HepG2 (cell line): Measurements from ENCODE around the gene MAP3K20. TPM values are rescaled to one million over a fixed set of nuclear protein-coding genes. Genes with fewer than 3 reads are reported as not detected.

Experiments
- ARID3A ChIP-seq: IDR thresholded peaks from 2 replicates; pipeline ENCODE4 v1.6.1; 2012; ENCODE audit warnings: low read depth, low read length, improper control_type of control experiment
- CHCHD3 ChIP-seq: sonication (generic); formaldehyde crosslinking; IDR thresholded peaks from 2 replicates; pipeline ENCODE4 v1.8.0; 2022; ENCODE audit warnings: mild to moderate bottlenecking, missing genetic modification reagents, moderate library complexity
- GATAD2A ChIP-seq: IDR thresholded peaks from 2 replicates; pipeline ENCODE4 v1.6.1; 2016
- PLRG1 ChIP-seq: fragments of 450-650 bp; conservative IDR thresholded peaks from 2 replicates; pipeline ENCODE4 v1.6.1; 2016
- TARDBP ChIP-seq: sonication (generic); formaldehyde crosslinking; IDR thresholded peaks from 2 replicates; pipeline ENCODE4 v1.8.0; 2022; ENCODE audit warnings: mild to moderate bottlenecking, missing genetic modification reagents
- ZKSCAN1 ChIP-seq: fragments of 150-350 bp; IDR thresholded peaks from 2 replicates; pipeline ENCODE4 v1.6.1; 2014; ENCODE audit warnings: low read length
- ZNF205 ChIP-seq: IDR thresholded peaks from 2 replicates; pipeline ENCODE4 v1.6.1; 2018; ENCODE audit warnings: missing biosample characterization, missing genetic modification reagents
- ZNF251 ChIP-seq: sonication (generic); formaldehyde crosslinking; IDR thresholded peaks from 2 replicates; pipeline ENCODE4 v1.9.0; 2021; ENCODE audit warnings: mild to moderate bottlenecking, missing genetic modification reagents
- ZNF282 ChIP-seq: fragments of 450-650 bp; IDR thresholded peaks from 2 replicates; pipeline ENCODE4 v1.6.1; 2018; ENCODE audit not compliant: partially characterized antibody
- ZNF570 ChIP-seq: sonication (generic); formaldehyde crosslinking; IDR thresholded peaks from 2 replicates; pipeline ENCODE4 v1.4.0; 2020; ENCODE audit warnings: mild to moderate bottlenecking, missing genetic modification reagents, borderline replicate concordance
- ZNF598 ChIP-seq: sonication (generic); formaldehyde crosslinking; IDR thresholded peaks from 2 replicates; pipeline ENCODE4 v1.5.1; 2020; ENCODE audit warnings: mild to moderate bottlenecking, missing genetic modification reagents, borderline replicate concordance
- ZNF770 ChIP-seq: sonication (generic); formaldehyde crosslinking; IDR thresholded peaks from 2 replicates; pipeline ENCODE4 v1.5.0; 2020; ENCODE audit warnings: mild to moderate bottlenecking, missing genetic modification reagents
- polyA plus RNA-seq, 8 experiments: library from polyadenylated mRNA; depleted of rRNA in 3 of 8; stranded (reverse) in 7 of 8; unstranded in 1 of 8; fragments of >200 nt; fragmentation: Illumina TruSeq in 4 of 8; extraction: Trizol in 4 of 8; gene quantifications; 2 replicates each; pipeline versions ENCODE4 v1.2.1 to v1.2.3, GENCODE V29; 2011 to 2016; ENCODE audit warnings: low read depth in 4 of 8, missing spikeins in 1 of 8, mixed read lengths in 1 of 8; ENCODE audit not compliant: insufficient read depth in 1 of 8
- total RNA-seq, 5 experiments: library from RNA; depleted of rRNA; stranded (reverse); fragments of >200 nt; fragmentation: Illumina TruSeq; extraction: Trizol; gene quantifications; 2 replicates each; pipeline ENCODE4 v1.2.3, GENCODE V29; 2016; ENCODE audit warnings: low read depth in 1 of 5
- TF ChIP-seq, protein P1 (sequence below): sonication (generic); formaldehyde crosslinking; IDR thresholded peaks from 2 replicates; pipeline ENCODE4 v1.4.0; 2020; ENCODE audit warnings: mild to moderate bottlenecking, missing genetic modification reagents

The MAP3K20 gene
- total and polyA plus RNA-seq, 2 of the 13 experiments (the other 11 are each of a cell fraction or from before 2014, with no cell fraction given): 5.2 to 13.5 TPM

DNA sequence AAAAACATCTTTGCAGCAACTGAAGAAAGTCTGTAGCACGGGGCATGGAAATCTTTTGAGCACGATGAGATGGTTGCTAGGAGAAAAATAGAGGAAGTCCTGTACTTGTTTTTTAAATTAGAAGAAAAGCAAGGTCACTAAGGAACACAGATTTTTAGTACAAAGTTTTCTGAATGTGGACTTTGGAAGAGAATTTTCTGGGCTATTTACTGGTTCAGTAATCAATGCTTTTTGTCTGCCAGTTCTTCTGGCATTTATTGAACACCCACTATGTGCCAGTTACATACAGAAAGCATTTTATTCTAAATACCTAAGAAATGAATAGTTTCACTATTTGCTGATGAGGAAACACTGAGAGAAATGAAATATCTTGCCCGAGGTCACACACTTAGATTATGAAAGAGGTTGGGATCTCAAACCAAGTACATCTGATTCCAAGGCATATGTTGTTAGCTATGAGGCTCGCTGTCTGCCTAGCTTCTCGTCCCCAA lies 15.6 kb upstream of the MAP3K20 start (continued):
- TF ChIP-seq GATAD2A (CRISPR knock-in tag) (peak; percentile 38; the same call in 1 of the 2 replicates), ZNF570 (CRISPR knock-in tag) (no peak), PLRG1 (no peak), TARDBP (CRISPR knock-in tag) (no peak), ZNF598 (CRISPR knock-in tag) (no peak), CHCHD3 (CRISPR knock-in tag) (no peak), ZNF770 (CRISPR knock-in tag) (no peak), ZNF251 (no peak), ZKSCAN1 (peak; percentile 97), ZNF205 (CRISPR knock-in tag) (no peak), ARID3A (0 out of 2 replicates have a peak, but pooled peaks have one; percentile 6), ZNF282 (no peak)
- TF ChIP-seq, protein P1, sequence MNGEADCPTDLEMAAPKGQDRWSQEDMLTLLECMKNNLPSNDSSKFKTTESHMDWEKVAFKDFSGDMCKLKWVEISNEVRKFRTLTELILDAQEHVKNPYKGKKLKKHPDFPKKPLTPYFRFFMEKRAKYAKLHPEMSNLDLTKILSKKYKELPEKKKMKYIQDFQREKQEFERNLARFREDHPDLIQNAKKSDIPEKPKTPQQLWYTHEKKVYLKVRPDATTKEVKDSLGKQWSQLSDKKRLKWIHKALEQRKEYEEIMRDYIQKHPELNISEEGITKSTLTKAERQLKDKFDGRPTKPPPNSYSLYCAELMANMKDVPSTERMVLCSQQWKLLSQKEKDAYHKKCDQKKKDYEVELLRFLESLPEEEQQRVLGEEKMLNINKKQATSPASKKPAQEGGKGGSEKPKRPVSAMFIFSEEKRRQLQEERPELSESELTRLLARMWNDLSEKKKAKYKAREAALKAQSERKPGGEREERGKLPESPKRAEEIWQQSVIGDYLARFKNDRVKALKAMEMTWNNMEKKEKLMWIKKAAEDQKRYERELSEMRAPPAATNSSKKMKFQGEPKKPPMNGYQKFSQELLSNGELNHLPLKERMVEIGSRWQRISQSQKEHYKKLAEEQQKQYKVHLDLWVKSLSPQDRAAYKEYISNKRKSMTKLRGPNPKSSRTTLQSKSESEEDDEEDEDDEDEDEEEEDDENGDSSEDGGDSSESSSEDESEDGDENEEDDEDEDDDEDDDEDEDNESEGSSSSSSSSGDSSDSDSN (CRISPR knock-in tag): no peak
